ENCODE data around the gene RALGDS.

RALGDS gene

GRCh38 chr9:133146746-133147411 lies 25.8 kb upstream of the RALGDS start:
- ChIA-PET POLR2A (no interaction called here), CTCF (interaction anchor here (2.0 kb wide), 1 partner anchor 124 kb away, joined by 8 read pairs; no protein-coding TSS in a partner anchor)
- TF ChIP-seq FOXM1 (IDR thresholded peaks at IDR 0.05; ENCODE audit: borderline replicate concordance) (no peak), CTBP1 (IDR thresholded peaks at IDR 0.05; ENCODE audit: borderline replicate concordance) (no peak), SUZ12 (IDR thresholded peaks at IDR 0.05) (no peak), ELF4 (IDR thresholded peaks at IDR 0.05) (no peak), PKNOX1 (IDR thresholded peaks at IDR 0.05) (no peak), ZNF384 (IDR thresholded peaks at IDR 0.05) (no peak), FOXK2 (IDR thresholded peaks at IDR 0.05) (no peak), NFRKB (IDR thresholded peaks at IDR 0.05) (no peak), TARDBP (IDR thresholded peaks at IDR 0.05) (no peak), SP1 (IDR thresholded peaks at IDR 0.05) (no peak), LEF1 (IDR thresholded peaks at IDR 0.05; ENCODE audit: borderline replicate concordance) (no peak), BHLHE40 (IDR thresholded peaks at IDR 0.05; ENCODE audit: borderline replicate concordance) (no peak), L3MBTL2 (conservative IDR thresholded peaks at IDR 0.05) (no peak)
- DNase-seq (ENCODE audit: extremely low spot score), result no peak

GRCh38 chr9:133144904-133145851 lies 24.1 kb upstream of the RALGDS start:
- no peak for DNase-seq (ENCODE audit: extremely low spot score)
- CTCF ChIA-PET, result interaction anchor here (0.9 to 1.6 kb wide), 8 partner anchors 13 to 123 kb away, joined by 3 to 16 read pairs (median 4); no protein-coding TSS in a partner anchor
- TF ChIP-seq L3MBTL2 (conservative IDR thresholded peaks at IDR 0.05) (no peak), SUZ12 (IDR thresholded peaks at IDR 0.05) (no peak), FOXM1 (IDR thresholded peaks at IDR 0.05; ENCODE audit: borderline replicate concordance) (no peak), SP1 (IDR thresholded peaks at IDR 0.05) (no peak), TARDBP (IDR thresholded peaks at IDR 0.05) (no peak), BHLHE40 (IDR thresholded peaks at IDR 0.05; ENCODE audit: borderline replicate concordance) (no peak), NFRKB (IDR thresholded peaks at IDR 0.05) (no peak), ZNF384 (IDR thresholded peaks at IDR 0.05) (no peak), HDGF (IDR thresholded peaks at IDR 0.05; ENCODE audit: borderline replicate concordance) (no peak), PKNOX1 (IDR thresholded peaks at IDR 0.05) (no peak), FOXK2 (IDR thresholded peaks at IDR 0.05) (no peak)
- POLR2A ChIA-PET, result interaction anchor here (1.0 to 2.1 kb wide), 2 partner anchors 27 to 115 kb away, joined by 3 to 9 read pairs; partner anchors contain the start of gene GTF3C5

GRCh38 chr9:133144142-133144903 lies 23.3 kb upstream of the RALGDS start:
- TF ChIP-seq BHLHE40 (IDR thresholded peaks at IDR 0.05; ENCODE audit: borderline replicate concordance) (no peak), ELF4 (IDR thresholded peaks at IDR 0.05) (no peak), FOXA1 (IDR thresholded peaks at IDR 0.05) (no peak), FOXM1 (IDR thresholded peaks at IDR 0.05; ENCODE audit: borderline replicate concordance) (no peak), PKNOX1 (IDR thresholded peaks at IDR 0.05) (no peak), LEF1 (IDR thresholded peaks at IDR 0.05; ENCODE audit: borderline replicate concordance) (no peak), L3MBTL2 (conservative IDR thresholded peaks at IDR 0.05) (no peak), HDGF (IDR thresholded peaks at IDR 0.05; ENCODE audit: borderline replicate concordance) (no peak), TARDBP (IDR thresholded peaks at IDR 0.05) (no peak), FOXK2 (IDR thresholded peaks at IDR 0.05) (no peak), CTBP1 (IDR thresholded peaks at IDR 0.05; ENCODE audit: borderline replicate concordance) (no peak), SUZ12 (IDR thresholded peaks at IDR 0.05) (no peak), NFRKB (IDR thresholded peaks at IDR 0.05) (no peak), ARNT (IDR thresholded peaks at IDR 0.05) (no peak), SP1 (IDR thresholded peaks at IDR 0.05) (no peak), ZNF384 (IDR thresholded peaks at IDR 0.05) (no peak)
- DNase-seq (ENCODE audit: extremely low spot score), result peak; percentile 89
- ChIA-PET POLR2A (interaction anchor here (1.0 to 2.1 kb wide), 2 partner anchors 26 to 114 kb away, joined by 3 to 9 read pairs; partner anchors contain the start of gene GTF3C5), CTCF (interaction anchor here (0.6 to 1.6 kb wide), 17 partner anchors 10 to 163 kb away, joined by 3 to 16 read pairs (median 4); no protein-coding TSS in a partner anchor)

- ChIA-PET POLR2A (interaction anchor here (1.0 to 2.1 kb wide), 2 partner anchors 25 to 113 kb away, joined by 3 to 9 read pairs; partner anchors contain the start of gene GTF3C5), CTCF (interaction anchor here (0.6 to 1.6 kb wide), 18 partner anchors 11 to 198 kb away, joined by 3 to 16 read pairs (median 4); no protein-coding TSS in a partner anchor)
- TF ChIP-seq SUZ12 (IDR thresholded peaks at IDR 0.05), result no peak
- TF ChIP-seq L3MBTL2 (conservative IDR thresholded peaks at IDR 0.05), result no peak
- no peak for TF ChIP-seq BHLHE40 (IDR thresholded peaks at IDR 0.05; ENCODE audit: borderline replicate concordance)
- TF ChIP-seq ZNF384 (IDR thresholded peaks at IDR 0.05), result no peak
- no peak for TF ChIP-seq FOXM1 (IDR thresholded peaks at IDR 0.05; ENCODE audit: borderline replicate concordance)
- no peak for TF ChIP-seq ARNT (IDR thresholded peaks at IDR 0.05)
- TF ChIP-seq FOXA1 (IDR thresholded peaks at IDR 0.05), result no peak
- no peak for TF ChIP-seq NFRKB (IDR thresholded peaks at IDR 0.05)
- TF ChIP-seq SP1 (IDR thresholded peaks at IDR 0.05), result no peak
- no peak for TF ChIP-seq PKNOX1 (IDR thresholded peaks at IDR 0.05)
- TF ChIP-seq HDGF (IDR thresholded peaks at IDR 0.05; ENCODE audit: borderline replicate concordance), result no peak
- TF ChIP-seq FOXK2 (IDR thresholded peaks at IDR 0.05), result no peak
- no peak for TF ChIP-seq LEF1 (IDR thresholded peaks at IDR 0.05; ENCODE audit: borderline replicate concordance)
- no peak for TF ChIP-seq TARDBP (IDR thresholded peaks at IDR 0.05)
- no peak for TF ChIP-seq ELF4 (IDR thresholded peaks at IDR 0.05)
- TF ChIP-seq CTBP1 (IDR thresholded peaks at IDR 0.05; ENCODE audit: borderline replicate concordance), result no peak
- DNase-seq (ENCODE audit: extremely low spot score), result no peak
Measured at GRCh38 chr9:133143639-133144141, 22.6 kb upstream of the RALGDS start.

All from HEK293T (cell line).